Common myeloid progenitor, CD34-positive (primary cell): ENCODE data around the gene KDM4C.

Experiments
- CTCF ChIA-PET: fragments of 350-600 bp; sonication (Branson Sonifier 250); formaldehyde crosslinking; loops from one replicate; lab custom pipeline; 2021; ENCODE audit warnings: antibody characterized with exemption; lab: Charles Lee
- POLR2A ChIA-PET: fragments of 350-600 bp; sonication (Branson Sonifier 250); formaldehyde crosslinking; loops from one replicate; lab custom pipeline; 2021; ENCODE audit warnings: antibody characterized with exemption; lab: Charles Lee
- DNase-seq, 3 donors: peaks; one replicate each; pipeline versions ENCODE4 v3.0.0 to v3.0.0-alpha.2; 2013
- H3K27ac ChIP-seq, 2 experiments: 1 replicate in 1 of 2; 2 replicates in 1 of 2; pipeline ENCODE4 v1.7.0; 2013; ENCODE audit warnings: inconsistent platforms in 2 of 2, low read length in 2 of 2, mild to moderate bottlenecking in 2 of 2, low read depth in 1 of 2, moderate library complexity in 1 of 2; ENCODE audit not compliant: severe bottlenecking in 2 of 2, insufficient read depth in 1 of 2, poor library complexity in 1 of 2
- H3K27me3 ChIP-seq, 5 experiments: replicated peaks in 2 of 5; 1 replicate in 3 of 5; 2 replicates in 2 of 5; pipeline versions ENCODE4 v1.6.1 to v1.7.0; 2013; ENCODE audit warnings: low read length in 4 of 5, mild to moderate bottlenecking in 2 of 5, moderate library complexity in 2 of 5, inconsistent platforms in 1 of 5; ENCODE audit not compliant: insufficient read depth in 5 of 5, control insufficient read depth in 4 of 5
- H3K36me3 ChIP-seq, 4 experiments: 1 replicate in 2 of 4; 2 replicates in 2 of 4; pipeline versions ENCODE4 v1.6.1 to v1.7.0; 2013; ENCODE audit warnings: low read length in 3 of 4, control low read depth in 1 of 4, mild to moderate bottlenecking in 1 of 4; ENCODE audit not compliant: control insufficient read depth in 4 of 4, insufficient read depth in 4 of 4
- H3K4me1 ChIP-seq, 4 experiments: 1 replicate in 3 of 4; 2 replicates in 1 of 4; pipeline versions ENCODE4 v1.6.1 to v1.7.1; 2013; ENCODE audit warnings: low read length in 3 of 4, mild to moderate bottlenecking in 3 of 4, control low read depth in 1 of 4, inconsistent platforms in 1 of 4, moderate library complexity in 1 of 4; ENCODE audit not compliant: control insufficient read depth in 4 of 4, insufficient read depth in 4 of 4; ENCODE audit errors: control extremely low read depth in 1 of 4
- H3K4me3 ChIP-seq, 7 experiments: 1 replicate in 4 of 7; 2 replicates in 3 of 7; pipeline versions ENCODE4 v1.5.1 to v1.7.0; 2013; ENCODE audit warnings: mild to moderate bottlenecking in 7 of 7, low read length in 6 of 7, moderate library complexity in 6 of 7, inconsistent platforms in 2 of 7, low read depth in 2 of 7, control low read depth in 1 of 7; ENCODE audit not compliant: insufficient read depth in 4 of 7, control insufficient read depth in 1 of 7; ENCODE audit errors: extremely low read depth in 1 of 7
- H3K9me3 ChIP-seq, 5 experiments: 1 replicate in 4 of 5; 2 replicates in 1 of 5; pipeline versions ENCODE4 v1.6.1 to v1.7.1; 2013; ENCODE audit warnings: low read length in 4 of 5, mild to moderate bottlenecking in 2 of 5, inconsistent platforms in 1 of 5, low read depth in 1 of 5, moderate library complexity in 1 of 5; ENCODE audit not compliant: control insufficient read depth in 4 of 5, insufficient read depth in 2 of 5; ENCODE audit errors: control extremely low read depth in 1 of 5
- WGBS: methylation state at CpG from one replicate; pipeline ENCODE4 v1.1.5; 2013; ENCODE audit not compliant: insufficient coverage; 5-methylcytosine and 5-hydroxymethylcytosine counted together

The KDM4C gene

DNA sequence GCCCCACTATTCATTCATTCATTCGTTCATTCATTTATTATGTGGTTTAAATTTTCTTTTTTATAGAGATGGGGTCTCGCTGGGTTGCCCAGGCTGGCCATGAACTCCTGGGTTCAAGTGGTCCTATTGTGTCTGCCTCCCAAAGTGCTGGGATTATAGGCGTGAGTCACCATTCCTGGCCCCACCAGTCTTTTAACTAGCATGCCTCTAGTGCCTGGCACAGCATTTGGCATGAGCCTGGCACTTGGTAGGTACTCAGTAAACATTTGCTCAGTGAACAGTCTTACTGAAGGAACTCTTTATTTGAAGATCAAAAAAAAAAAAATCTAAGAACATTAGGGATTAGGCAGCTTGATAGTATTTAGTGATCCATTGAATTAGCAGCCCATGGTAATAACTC lies 98.1 kb downstream of the KDM4C start:
- no peaks in the 10 kb centered on the region for H3K9me3 ChIP-seq
- WGBS, result 100% methylated on average over 2 of the region's 3 CpGs
- POLR2A ChIA-PET, result no interaction called here
- CTCF ChIA-PET, result interaction anchor here (1.3 kb wide), 1 partner anchor 30 kb away, joined by 3 read pairs; no protein-coding TSS in a partner anchor
- H3K27ac ChIP-seq, result no peak overlapping the region
- no peak overlapping the region for H3K4me3 ChIP-seq
- DNase-seq, result no peak
- H3K36me3 ChIP-seq, result peaks cover 5 to 23% (median 7%) of the 10 kb centered on the region in 4 experiments
- no peaks in the 10 kb centered on the region for H3K4me1 ChIP-seq
- H3K27me3 ChIP-seq, result no peaks in the 10 kb centered on the region

DNA sequence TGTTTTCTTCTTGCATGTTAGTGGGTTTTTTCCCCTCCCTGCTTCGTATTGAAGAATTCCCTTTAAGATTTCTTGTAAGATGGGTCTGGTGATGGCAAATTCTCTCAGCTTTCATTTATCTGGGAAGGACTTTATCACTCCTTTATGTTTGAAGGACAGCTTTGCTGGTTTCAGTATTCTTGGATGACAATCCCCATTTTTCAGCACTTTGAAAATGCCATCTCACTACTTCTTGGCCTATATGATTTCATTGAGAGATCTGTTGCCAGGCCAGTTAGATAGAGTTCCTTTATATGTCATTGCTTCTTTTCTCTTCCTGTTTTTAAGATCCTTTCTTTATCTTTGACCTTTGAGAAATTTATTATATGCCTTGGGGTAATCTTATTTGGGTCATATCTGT lies 106.3 kb downstream of the KDM4C start:
- WGBS, result no CpG with 5 or more reads among the region's 1 CpG
- H3K27ac ChIP-seq, result no peak overlapping the region
- POLR2A ChIA-PET, result no interaction called here
- H3K27me3 ChIP-seq, result no peaks in the 10 kb centered on the region
- H3K36me3 ChIP-seq, result peaks cover 4 to 21% (median 6%) of the 10 kb centered on the region in 4 experiments
- DNase-seq, result peak in 2 of 3 donors; percentile 13 to 24
- CTCF ChIA-PET, result no interaction called here
- H3K4me1 ChIP-seq, result peaks cover 0 to 7% (median 2%) of the 10 kb centered on the region in 4 experiments
- H3K9me3 ChIP-seq, result peaks cover 3 to 12% (median 8%) of the 10 kb centered on the region in 5 experiments
- no peak overlapping the region for H3K4me3 ChIP-seq

DNA sequence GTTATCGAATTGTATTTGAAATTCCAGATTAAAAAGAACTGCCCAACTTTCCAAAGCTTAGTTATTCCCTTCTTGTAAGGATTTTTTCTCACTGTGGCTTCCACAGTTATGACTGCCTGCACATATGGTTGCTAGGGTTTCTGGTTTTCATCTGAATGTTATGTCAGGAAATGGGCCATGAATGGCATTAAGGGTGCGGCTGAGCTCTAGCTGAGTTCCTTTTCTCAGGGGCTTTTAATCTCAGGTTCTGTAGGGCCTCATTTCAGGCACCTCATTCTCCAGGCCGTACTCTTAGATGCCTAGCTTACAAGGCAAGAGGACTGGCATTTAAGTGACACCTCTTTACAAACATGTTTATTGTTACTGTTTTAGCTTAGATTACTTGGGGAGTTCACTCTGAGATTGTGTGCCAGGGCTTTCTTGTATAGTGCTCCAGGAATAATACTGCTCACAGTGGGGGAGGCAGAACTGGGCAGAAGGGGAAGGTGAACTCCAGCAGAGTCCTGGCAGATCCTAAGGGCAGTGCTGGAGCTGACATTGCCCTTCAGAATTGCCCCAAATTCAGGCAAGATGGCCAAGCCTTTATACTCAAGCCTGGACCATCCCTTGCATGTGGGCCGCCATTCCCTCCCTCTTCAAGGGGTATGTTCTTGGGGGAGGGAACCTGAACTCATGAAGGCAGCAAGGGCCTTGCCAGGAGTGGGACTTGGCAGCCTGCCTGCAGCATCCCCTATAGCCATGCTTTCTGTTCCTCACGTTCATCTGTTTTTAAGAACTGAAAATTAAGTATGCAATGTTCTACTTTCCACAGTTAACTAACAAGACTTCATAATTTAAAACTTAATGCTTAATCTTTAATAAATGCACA lies 111.5 kb downstream of the KDM4C start:
- Histone ChIP-seq H3K27me3 (no peaks in the 10 kb centered on the region), H3K9me3 (peaks cover under 1 to 3% (median 1%) of the 10 kb centered on the region in 5 experiments), H3K27ac (no peak overlapping the region), H3K4me3 (no peak overlapping the region), H3K4me1 (peaks cover 0 to 13% (median 4%) of the 10 kb centered on the region in 4 experiments), H3K36me3 (peaks cover 3 to 6% (median 4%) of the 10 kb centered on the region in 4 experiments)
- WGBS, result 81% methylated on average over 3 of the region's 5 CpGs
- ChIA-PET CTCF (interaction anchor here (1.2 kb wide), 1 partner anchor 42 kb away, joined by 3 read pairs; no protein-coding TSS in a partner anchor), POLR2A (interaction anchor here (0.6 kb wide), 1 partner anchor 74 kb away, joined by 3 read pairs; no protein-coding TSS in a partner anchor)
- DNase-seq, result peak in 2 of 3 donors; percentile 18 to 44

DNA sequence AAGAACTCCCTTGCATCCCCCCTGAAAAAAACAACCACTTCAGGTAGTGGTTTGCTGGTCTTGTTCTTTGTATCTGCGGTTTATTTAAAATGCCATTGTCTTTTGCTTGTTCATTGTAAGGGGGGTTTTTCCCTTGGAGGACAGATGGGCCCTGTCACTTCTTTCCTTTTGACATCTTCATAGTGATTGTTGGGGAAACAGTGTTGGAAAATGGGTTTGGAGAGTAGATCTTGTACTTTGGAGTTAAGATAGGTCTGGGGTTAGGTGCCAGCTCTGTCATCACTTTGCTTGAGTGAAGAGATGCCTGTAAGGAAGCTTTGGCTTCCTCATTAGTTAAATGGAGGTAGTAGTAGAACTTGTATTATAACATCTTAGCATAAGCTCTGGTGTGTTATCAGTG lies 112.4 kb downstream of the KDM4C start:
- POLR2A ChIA-PET, result no interaction called here
- DNase-seq, result no peak
- CTCF ChIA-PET, result no interaction called here
- Histone ChIP-seq H3K4me3 (no peak overlapping the region), H3K27me3 (no peaks in the 10 kb centered on the region), H3K36me3 (peaks cover 3 to 4% (median 3%) of the 10 kb centered on the region in 4 experiments), H3K9me3 (peaks cover 0 to 2% (median 0%) of the 10 kb centered on the region in 5 experiments), H3K4me1 (peaks cover 0 to 13% (median 4%) of the 10 kb centered on the region in 4 experiments), H3K27ac (no peak overlapping the region)
- WGBS, result no CpG with 5 or more reads among the region's 1 CpG

DNA sequence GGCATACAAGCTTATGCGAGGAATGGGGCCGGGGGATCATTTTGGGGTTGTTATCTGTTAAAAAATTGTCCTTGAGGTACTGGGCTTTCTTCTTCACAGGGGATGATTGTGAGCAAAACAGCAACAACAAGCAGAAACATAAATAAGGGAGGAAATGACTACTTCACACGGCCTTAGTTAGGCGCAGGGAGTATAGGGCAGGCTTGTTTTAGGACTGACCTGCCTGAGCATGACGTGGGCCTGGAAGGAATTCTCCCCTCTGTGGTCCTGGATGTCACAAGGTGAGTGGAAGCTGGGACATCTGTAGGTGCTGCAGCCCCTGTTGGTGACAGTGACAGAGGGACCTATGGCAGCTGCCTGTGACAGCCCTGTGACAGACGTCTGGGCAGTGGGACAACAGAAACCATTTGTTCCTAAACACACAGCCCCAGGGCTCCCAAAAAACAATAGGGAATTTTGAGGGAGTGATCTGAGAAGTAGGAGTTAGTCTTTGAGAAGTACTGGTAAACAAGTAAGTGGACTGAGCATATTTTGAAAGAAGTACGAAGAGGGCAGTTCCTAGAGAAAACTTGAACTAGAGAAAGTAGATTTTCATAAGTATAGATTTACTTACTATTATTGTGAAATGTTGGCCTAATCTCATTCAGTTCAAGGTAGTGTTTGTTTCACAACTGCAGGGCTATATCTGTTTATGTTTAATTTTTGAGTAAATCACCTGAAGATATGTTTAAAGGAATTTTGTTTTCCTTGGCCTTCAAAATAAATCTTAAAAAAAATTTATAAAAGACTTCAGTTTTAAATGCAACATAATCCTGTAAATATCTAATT lies 113.1 kb downstream of the KDM4C start:
- POLR2A ChIA-PET, result no interaction called here
- no peak for DNase-seq
- no peak overlapping the region for H3K27ac ChIP-seq

DNA sequence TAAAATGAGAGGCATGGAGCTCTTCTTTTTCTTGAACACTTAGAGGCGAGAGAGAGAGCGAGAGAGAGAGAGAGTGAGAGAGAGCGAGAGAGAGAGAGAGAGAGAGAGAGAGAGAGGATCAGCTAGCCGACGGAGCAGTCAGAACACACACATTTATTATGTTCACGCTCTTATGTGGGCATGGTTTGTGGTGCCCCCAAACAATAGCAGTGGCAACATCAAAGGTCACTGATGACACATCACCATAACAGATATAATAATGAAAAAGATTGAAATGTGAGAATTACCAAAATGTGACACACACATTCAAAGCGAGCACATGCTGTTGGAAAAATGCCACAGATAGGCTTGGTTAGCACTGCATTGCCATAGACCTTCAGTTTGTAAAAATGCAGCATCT lies 116.1 kb downstream of the KDM4C start:
- Histone ChIP-seq H3K9me3 (peaks cover 0 to 3% (median 0%) of the 10 kb centered on the region in 5 experiments), H3K4me3 (no peak overlapping the region), H3K4me1 (peaks cover 0 to 8% (median 3%) of the 10 kb centered on the region in 4 experiments), H3K27ac (no peak overlapping the region), H3K27me3 (no peaks in the 10 kb centered on the region), H3K36me3 (peaks cover 0 to 6% (median 0%) of the 10 kb centered on the region in 4 experiments)
- ChIA-PET CTCF (no interaction called here), POLR2A (no interaction called here)
- no CpG with 5 or more reads among the region's 7 CpGs for WGBS
- DNase-seq, result no peak

More for the DNA sequence above, 113.1 kb downstream of the KDM4C start:
- 100% methylated on average over 5 of the region's 7 CpGs for WGBS
- H3K36me3 ChIP-seq, result peaks cover 3 to 4% (median 3%) of the 10 kb centered on the region in 4 experiments
- H3K4me3 ChIP-seq, result no peak overlapping the region
- H3K9me3 ChIP-seq, result no peaks in the 10 kb centered on the region
- no peaks in the 10 kb centered on the region for H3K27me3 ChIP-seq
- peaks cover 0 to 13% (median 4%) of the 10 kb centered on the region in 4 experiments for H3K4me1 ChIP-seq
- CTCF ChIA-PET, result no interaction called here
